Ovary (tissue), 9 donors: ENCODE measurements around the gene CDCA3. TPM values are rescaled to one million over a fixed set of nuclear protein-coding genes. Genes with fewer than 3 reads are reported as not detected.
A peak's percentile ranks its signal among the peaks of the same experiment; 100 is the strongest.

ENCODE experiments used
- DNase-seq, 5 donors: peaks; one replicate each; pipeline ENCODE4 v3.0.0-alpha.2; 2019 to 2020
- H3K27ac ChIP-seq, 2 donors: fragments of 200-600 bp; one replicate each; pipeline versions ENCODE4 v1.5.1 to v1.8.0; 2019 to 2022
- H3K27me3 ChIP-seq: fragments of 200-600 bp; one replicate; pipeline ENCODE4 v1.8.0; 2022
- H3K36me3 ChIP-seq: fragments of 200-600 bp; sonication (generic); one replicate; pipeline ENCODE4 v1.5.1; 2019
- H3K4me1 ChIP-seq: one replicate; pipeline ENCODE4 v1.8.1; 2013; ENCODE audit warnings: mild to moderate bottlenecking, moderate library complexity; ENCODE audit not compliant: insufficient read depth
- H3K4me3 ChIP-seq: fragments of 200-600 bp; sonication (generic); one replicate; pipeline ENCODE4 v1.5.1; 2017
- H3K9me3 ChIP-seq, 2 donors: fragments of 200-600 bp in 1 of 2; sonication (generic) in 1 of 2; one replicate each; pipeline versions ENCODE4 v1.5.1 to v1.8.1; 2013 to 2019; ENCODE audit warnings: mild to moderate bottlenecking in 1 of 2, moderate library complexity in 1 of 2
- EP300 ChIP-seq: sonication (generic); formaldehyde crosslinking; IDR thresholded peaks from one replicate; pipeline ENCODE4 v1.6.1; 2017; ENCODE audit warnings: antibody characterized with exemption
- POLR2A ChIP-seq: fragments of 450-650 bp; IDR thresholded peaks from one replicate; pipeline ENCODE4 v1.6.1; 2017; ENCODE audit warnings: antibody characterized with exemption, mild to moderate bottlenecking, moderate library complexity
- WGBS, 3 donors: extraction: QIAGEN DNeasy Blood & Tissue Kit in 1 of 3; methylation state at CpG; one replicate each; pipeline versions ENCODE4 v1.1.5 to v1.1.7; 2013 to 2017; 5-methylcytosine and 5-hydroxymethylcytosine counted together
- intact Hi-C, 4 donors: fragments of 100-400 bp; cut with DNase I; formaldehyde crosslinking; loops; one replicate each; pipeline versions ENCODE4 v1.11.0 to v1.15.1; 2022 to 2023
- polyA plus RNA-seq, 2 donors: library from polyadenylated mRNA; stranded (reverse); fragments of 200-250 nt in 1 of 2; fragments of 350-450 nt in 1 of 2; fragmentation: Illumina TruSeq in 1 of 2; extraction: RNeasy Lipid Tissue Mini Kit (QIAGEN cat#74804) in 1 of 2; gene quantifications; one replicate each; pipeline ENCODE4 v1.2.3, GENCODE V29; 2013 to 2014
- total RNA-seq, 7 donors: library from RNA; depleted of rRNA in 2 of 7; stranded (reverse); fragments of >200 nt in 2 of 7; fragmentation: NEBNext Ultra II Directional in 3 of 7; extraction: Animal tissue kit (Norgen Biotek cat#: 25700) in 3 of 7; gene quantifications; one replicate each; pipeline versions ENCODE4 v1.1.0 to v1.2.4, GENCODE V29; 2016 to 2023
- TF ChIP-seq, protein P1 (sequence below), 3 donors: fragments of 450-650 bp in 2 of 3; fragments of 200-600 bp in 1 of 3; IDR thresholded peaks; one replicate each; pipeline versions ENCODE4 v1.5.1 to v1.8.0; 2016 to 2022; ENCODE audit warnings: antibody characterized with exemption in 3 of 3, mild to moderate bottlenecking in 1 of 3
- donor health status: DM: no; HTN: no; CAD: no; lungs with moderate emphysema.
- donor health status: DM: no; HTN: no; CAD: no.
- donor health status: Bipolar disorder and iron deficiency.
- donor health status: DM: yes; HTN: yes; CAD: no.
- donor health status: DM: no; HTN: no; CAD: no.
- donor health status: DM: yes; HTN: yes; CAD: no.

Gene CDCA3
- total and polyA plus RNA-seq, 9 donors: 0.18 to 1.6 (median 0.74) TPM

DNA sequence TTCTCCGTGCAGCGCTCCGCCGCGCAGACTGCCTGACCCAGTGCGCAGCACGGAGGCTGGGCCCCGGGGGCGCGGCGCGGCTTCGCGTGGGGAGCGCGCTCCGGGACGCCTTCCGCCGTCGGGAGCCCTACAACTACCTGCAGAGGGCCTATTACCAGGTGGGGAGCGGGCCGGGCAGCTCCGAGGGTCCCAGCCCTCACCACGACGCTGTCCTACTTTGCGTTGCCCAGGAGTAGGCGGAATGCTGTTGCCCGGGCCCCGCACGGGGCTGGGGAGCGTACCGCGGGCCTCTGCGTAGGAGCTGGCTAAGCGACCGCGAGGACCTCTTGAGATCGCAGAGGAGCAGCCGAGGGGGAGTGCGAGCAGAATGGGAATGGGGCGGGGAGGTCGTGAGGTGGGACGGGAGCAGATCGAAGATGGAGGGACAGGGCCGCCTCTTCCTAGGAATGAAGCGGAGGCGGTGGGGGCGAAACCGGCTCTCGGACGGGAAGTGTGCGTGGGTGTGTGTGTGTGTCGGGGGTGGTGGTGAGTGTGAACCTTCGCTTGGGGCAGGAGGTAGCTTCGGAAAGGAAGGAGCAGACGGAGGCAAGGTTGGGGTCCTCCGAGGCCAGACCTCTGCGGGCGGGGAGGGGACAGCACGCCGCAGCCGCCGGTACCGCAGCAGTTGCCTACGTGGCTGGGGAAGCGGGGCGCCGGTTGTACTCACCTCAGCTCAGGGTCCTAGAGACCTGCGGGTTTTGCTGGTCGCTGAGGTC lies 22.1 kb downstream of the CDCA3 start:
- peak; percentile 64 to 76 (median 69) for DNase-seq
- H3K27me3 ChIP-seq: no peaks in the 10 kb centered on the region
- intact Hi-C loops: loop anchor here in 3 of 4 donors (5.0 kb wide), 3 partner anchors 77 to 212 kb away; partner anchors contain the start of gene MLF2 (in 2 of the 3)
- no peaks in the 10 kb centered on the region for H3K9me3 ChIP-seq
- H3K27ac ChIP-seq: peak overlapping the region; percentile 79 to 93
- 0 to 1% (median 1%) methylated on average over 48 to 71 of the region's 71 CpGs for WGBS, 3 donors
- H3K4me3 ChIP-seq: peak overlapping the region; percentile 95
- peaks cover 8% of the 10 kb centered on the region for H3K4me1 ChIP-seq
- H3K36me3 ChIP-seq: no peaks in the 10 kb centered on the region
- TF ChIP-seq, protein P1, sequence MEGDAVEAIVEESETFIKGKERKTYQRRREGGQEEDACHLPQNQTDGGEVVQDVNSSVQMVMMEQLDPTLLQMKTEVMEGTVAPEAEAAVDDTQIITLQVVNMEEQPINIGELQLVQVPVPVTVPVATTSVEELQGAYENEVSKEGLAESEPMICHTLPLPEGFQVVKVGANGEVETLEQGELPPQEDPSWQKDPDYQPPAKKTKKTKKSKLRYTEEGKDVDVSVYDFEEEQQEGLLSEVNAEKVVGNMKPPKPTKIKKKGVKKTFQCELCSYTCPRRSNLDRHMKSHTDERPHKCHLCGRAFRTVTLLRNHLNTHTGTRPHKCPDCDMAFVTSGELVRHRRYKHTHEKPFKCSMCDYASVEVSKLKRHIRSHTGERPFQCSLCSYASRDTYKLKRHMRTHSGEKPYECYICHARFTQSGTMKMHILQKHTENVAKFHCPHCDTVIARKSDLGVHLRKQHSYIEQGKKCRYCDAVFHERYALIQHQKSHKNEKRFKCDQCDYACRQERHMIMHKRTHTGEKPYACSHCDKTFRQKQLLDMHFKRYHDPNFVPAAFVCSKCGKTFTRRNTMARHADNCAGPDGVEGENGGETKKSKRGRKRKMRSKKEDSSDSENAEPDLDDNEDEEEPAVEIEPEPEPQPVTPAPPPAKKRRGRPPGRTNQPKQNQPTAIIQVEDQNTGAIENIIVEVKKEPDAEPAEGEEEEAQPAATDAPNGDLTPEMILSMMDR (IDR thresholded peaks at IDR 0.05): peak in 1 of 3 donors; percentile 7
- TF ChIP-seq POLR2A (peak; percentile 67), EP300 (no peak)

DNA sequence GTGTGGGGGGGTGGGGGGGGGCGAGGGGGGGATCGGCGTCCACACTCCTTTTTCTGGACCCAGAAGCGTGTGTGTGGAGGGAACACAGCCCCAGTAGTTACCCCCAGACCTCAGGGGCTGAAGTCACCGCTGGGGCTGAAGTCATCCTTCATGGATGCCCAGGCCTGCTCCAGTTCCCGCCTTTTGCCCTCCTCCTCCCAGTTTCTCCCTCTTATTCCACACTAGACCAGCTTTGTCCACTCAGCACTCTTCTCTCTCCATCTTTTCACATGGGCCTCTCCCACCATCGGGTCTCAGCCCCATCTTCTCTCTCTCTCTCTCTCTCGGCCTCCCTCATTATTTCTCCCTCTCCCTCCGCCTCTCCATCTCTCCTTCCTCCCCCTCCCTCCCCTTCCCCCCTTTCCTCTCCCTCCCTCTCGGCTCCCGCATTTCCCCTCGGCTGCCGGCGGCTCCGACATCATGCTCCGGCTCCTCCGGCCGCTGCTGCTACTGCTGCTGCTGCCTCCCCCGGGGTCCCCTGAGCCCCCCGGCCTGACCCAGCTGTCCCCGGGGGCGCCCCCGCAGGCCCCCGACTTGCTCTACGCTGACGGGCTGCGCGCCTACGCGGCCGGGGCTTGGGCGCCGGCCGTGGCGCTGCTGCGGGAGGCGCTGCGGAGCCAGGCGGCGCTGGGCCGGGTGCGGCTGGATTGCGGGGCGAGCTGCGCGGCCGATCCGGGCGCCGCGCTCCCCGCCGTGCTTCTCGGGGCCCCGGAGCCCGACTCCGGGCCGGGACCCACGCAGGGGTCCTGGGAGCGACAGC lies 22.9 kb downstream of the CDCA3 start, which contains the start of gene P3H3:
Gene P3H3 (plus strand): TSS at position 426 of the 799 bp plus-strand sequence. CDS start 34 bp downstream, at position 460.
- 1 to 2% (median 1%) methylated on average over 19 to 60 of the region's 60 CpGs for WGBS, 3 donors
- DNase-seq: peak; percentile 70 to 74 (median 73)
- intact Hi-C loops: loop anchor here in 3 of 4 donors (5.0 kb wide), 3 partner anchors 76 to 211 kb away; partner anchors contain the start of gene MLF2 (in 2 of the 3)

DNA sequence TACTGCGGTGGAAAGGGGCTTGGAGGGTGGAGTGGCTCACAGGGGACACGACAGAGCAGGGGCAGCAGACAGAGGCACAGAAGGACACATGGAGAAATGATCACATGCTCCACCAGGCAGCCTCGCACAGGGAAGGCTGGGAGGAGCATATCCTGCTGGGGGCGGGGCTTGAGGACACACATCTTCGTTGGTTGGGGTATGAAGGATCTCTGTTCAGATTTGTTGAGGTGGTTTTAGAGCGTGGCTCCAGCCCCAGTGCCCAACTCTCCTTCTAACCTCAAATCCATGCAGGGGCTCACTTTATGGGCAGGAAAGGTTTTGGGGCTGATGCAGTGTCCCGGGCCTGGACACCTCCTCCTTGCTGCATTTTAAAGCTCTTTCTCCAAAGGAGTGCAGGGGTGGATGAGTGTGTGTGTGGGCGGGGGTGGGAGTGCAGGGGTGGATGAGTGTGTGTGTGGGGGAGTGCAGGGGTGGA lies 23.6 kb downstream of the CDCA3 start:
- Histone ChIP-seq H3K9me3 (no peaks in the 10 kb centered on the region), H3K4me3 (peak overlapping the region; percentile 18), H3K36me3 (no peaks in the 10 kb centered on the region), H3K27me3 (no peaks in the 10 kb centered on the region), H3K4me1 (peaks cover 8% of the 10 kb centered on the region), H3K27ac (peak overlapping the region in 1 of 2 donors; percentile 26)
- peak; percentile 88 to 94 (median 90) for DNase-seq
- TF ChIP-seq POLR2A: peak; percentile 15
- TF ChIP-seq, protein P1 (IDR thresholded peaks at IDR 0.05): no peak
- WGBS, 3 donors: 0 to 5% (median 3%) methylated on average over 7 to 8 of the region's 8 CpGs
- intact Hi-C loops: loop anchor here in 3 of 4 donors (5.0 kb wide), 3 partner anchors 75 to 210 kb away; partner anchors contain the start of gene MLF2 (in 2 of the 3)

More for the DNA sequence above, 22.9 kb downstream of the CDCA3 start, which contains the start of gene P3H3:
- TF ChIP-seq POLR2A (peak; percentile 46), EP300 (no peak)
- TF ChIP-seq, protein P1 (IDR thresholded peaks at IDR 0.05): no peak
- Histone ChIP-seq H3K27me3 (no peaks in the 10 kb centered on the region), H3K4me3 (peak within 1 kb of the TSS; percentile 95), H3K9me3 (no peaks in the 10 kb centered on the region), H3K36me3 (no peaks in the 10 kb centered on the region), H3K27ac (peak within 1 kb of the TSS; percentile 79 to 93), H3K4me1 (peaks cover 8% of the 10 kb centered on the region)
